Urinary bladder (tissue), 4 donors: Measurements from ENCODE around the gene IQGAP1. TPM values are rescaled to one million over a fixed set of nuclear protein-coding genes. Genes with fewer than 3 reads are reported as not detected.
"Not testable (repeated sequence)": the region's sequence is repeated elsewhere in the genome, so short reads cannot be mapped to it uniquely, and the experiment has no call there.

ENCODE experiments used
- DNase-seq: peaks from one replicate; pipeline ENCODE4 v3.0.0-alpha.2; 2015; ENCODE audit errors: extremely low spot score
- H3K27ac ChIP-seq: one replicate; pipeline ENCODE4 v1.5.1; 2013; ENCODE audit warnings: low read depth, mild to moderate bottlenecking, moderate library complexity
- H3K36me3 ChIP-seq: one replicate; pipeline ENCODE4 v1.6.1; 2013; ENCODE audit warnings: mild to moderate bottlenecking, moderate library complexity; ENCODE audit not compliant: insufficient read depth
- H3K4me1 ChIP-seq: one replicate; pipeline ENCODE4 v1.6.1; 2013; ENCODE audit warnings: mild to moderate bottlenecking, moderate library complexity; ENCODE audit not compliant: insufficient read depth
- H3K4me3 ChIP-seq: one replicate; pipeline ENCODE4 v1.5.1; 2013; ENCODE audit warnings: low read depth, low read length
- WGBS: extraction: QIAGEN DNeasy Blood & Tissue Kit; methylation state at CpG from one replicate; pipeline ENCODE4 v1.1.7; 2013; 5-methylcytosine and 5-hydroxymethylcytosine counted together
- polyA plus RNA-seq: library from polyadenylated mRNA; stranded (reverse); fragments of 200-250 nt; gene quantifications from one replicate; pipeline ENCODE4 v1.2.3, GENCODE V29; 2013
- total RNA-seq: library from RNA; depleted of rRNA; stranded (reverse); fragments of >200 nt; gene quantifications from one replicate; pipeline ENCODE4 v1.2.3, GENCODE V29; 2014
- donor health status: healthy with polysubstance abuse.
- donor health status: healthy.

The IQGAP1 gene
- total and polyA plus RNA-seq, 2 donors: 147 to 257 TPM

DNA sequence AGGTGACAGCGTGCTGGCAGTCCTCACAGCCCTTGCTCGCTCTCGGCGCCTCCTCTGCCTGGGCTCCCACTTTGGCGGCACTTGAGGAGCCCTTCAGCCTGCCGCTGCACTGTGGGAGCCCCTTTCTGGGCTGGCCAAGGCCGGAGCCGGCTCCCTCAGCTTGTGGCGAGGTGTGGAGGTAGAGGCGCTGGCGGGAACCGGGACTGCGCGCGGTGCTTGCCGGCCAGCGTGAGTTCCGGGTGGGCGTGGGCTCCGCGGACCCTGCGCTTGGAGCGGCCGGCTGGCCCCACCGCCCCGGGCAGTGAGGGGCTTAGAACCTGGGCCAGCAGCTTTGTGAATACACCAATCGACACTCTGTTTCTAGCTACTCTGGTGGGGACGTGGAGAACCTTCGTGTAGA lies 122.7 kb downstream of the IQGAP1 start:
- H3K4me3 ChIP-seq, H3K4me1 ChIP-seq, DNase-seq, H3K27ac ChIP-seq, H3K36me3 ChIP-seq: not testable (repeated sequence)
- 98% methylated on average over 29 of the region's 29 CpGs for WGBS

DNA sequence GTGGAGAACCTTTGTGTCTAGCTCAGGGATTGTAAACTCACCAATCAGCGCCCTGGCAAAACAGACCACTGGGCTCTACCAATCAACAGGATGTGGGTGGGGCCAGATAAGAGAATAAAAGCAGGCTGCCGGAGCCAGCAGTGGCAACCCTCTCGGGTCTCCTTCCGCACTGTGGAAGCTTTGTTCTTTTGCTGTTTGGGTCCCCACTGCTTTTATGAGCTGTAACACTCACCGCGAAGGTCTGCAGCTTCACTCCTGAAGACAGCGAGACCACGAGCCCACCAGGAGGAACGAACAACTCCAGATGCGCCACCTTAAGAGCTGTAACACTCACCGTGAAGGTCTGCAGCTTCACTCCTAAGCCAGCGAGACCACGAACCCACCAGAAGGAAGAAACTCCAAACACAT lies 123.2 kb downstream of the IQGAP1 start:
- H3K27ac ChIP-seq, H3K4me1 ChIP-seq, H3K36me3 ChIP-seq, H3K4me3 ChIP-seq, DNase-seq: not testable (repeated sequence)
- WGBS: 90% methylated on average over 13 of the region's 13 CpGs

DNA sequence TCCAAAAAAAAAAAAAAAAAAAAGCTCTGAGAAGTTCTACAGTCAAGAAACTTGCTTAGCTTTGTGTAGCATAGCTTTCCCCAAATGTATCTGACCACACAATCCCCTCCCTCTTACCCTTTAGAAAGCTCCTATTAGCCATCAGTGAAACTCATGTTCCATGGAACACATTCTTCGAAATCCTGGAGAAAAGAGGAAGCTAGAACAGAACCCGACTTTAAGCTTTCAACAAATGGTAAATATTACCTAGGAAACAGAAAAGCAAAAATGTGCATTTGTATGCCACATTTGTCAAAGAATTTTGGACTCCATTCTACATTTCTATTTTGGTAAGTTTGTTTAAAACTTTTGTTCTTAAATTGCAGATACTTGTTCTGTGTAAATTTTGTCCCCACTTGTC lies 124.2 kb downstream of the IQGAP1 start:
- 66% methylated on average over 2 of the region's 2 CpGs for WGBS

DNA sequence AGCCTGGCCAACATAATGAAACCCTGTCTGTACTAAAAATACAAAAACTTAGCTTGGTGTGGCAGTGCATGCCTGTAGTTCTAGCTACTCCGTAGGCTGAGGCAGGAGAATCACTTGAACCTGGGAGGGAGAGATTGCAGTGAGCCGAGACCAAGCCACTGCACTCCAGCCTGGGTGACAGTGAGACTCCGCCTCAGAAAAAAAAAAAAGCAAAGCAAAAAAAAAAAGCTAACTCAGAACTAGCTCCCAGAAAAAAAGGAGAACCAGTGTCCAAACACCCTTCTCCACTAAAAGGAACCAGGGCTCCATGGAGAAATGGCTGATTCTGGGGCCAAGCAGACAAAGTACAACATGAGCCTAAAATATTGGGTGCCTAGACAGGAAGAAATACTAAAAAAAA lies 124.9 kb downstream of the IQGAP1 start:
- no peak for DNase-seq
- H3K4me1 ChIP-seq: no peaks in the 10 kb centered on the region
- H3K36me3 ChIP-seq: no peaks in the 10 kb centered on the region
- no peak overlapping the region for H3K27ac ChIP-seq
- 87% methylated on average over 3 of the region's 3 CpGs for WGBS
- no peak overlapping the region for H3K4me3 ChIP-seq

More for the DNA sequence above, 124.2 kb downstream of the IQGAP1 start:
- DNase-seq: no peak
- no peak overlapping the region for H3K4me3 ChIP-seq
- no peaks in the 10 kb centered on the region for H3K4me1 ChIP-seq
- H3K27ac ChIP-seq: no peak overlapping the region
- H3K36me3 ChIP-seq: no peaks in the 10 kb centered on the region

DNA sequence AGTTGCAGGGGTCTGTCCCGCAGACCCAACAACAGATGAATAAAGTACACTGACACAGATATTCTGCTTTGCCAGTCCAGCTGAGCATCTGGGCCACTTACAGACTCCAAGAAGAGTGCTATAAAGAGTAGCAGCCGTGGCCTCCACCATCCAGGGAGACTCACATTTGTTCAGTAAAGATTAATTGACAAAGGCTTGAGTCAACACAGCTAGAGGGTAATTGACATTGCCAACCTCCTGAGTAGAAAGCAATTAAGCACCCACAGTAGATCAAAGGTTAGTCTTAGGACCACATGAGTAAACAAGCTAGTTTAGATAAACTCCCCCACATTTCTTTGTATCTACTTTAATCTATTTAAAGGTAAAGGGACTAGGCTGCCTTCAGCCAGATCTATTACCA lies 125.4 kb downstream of the IQGAP1 start:
- Histone ChIP-seq H3K4me3 (no peak overlapping the region), H3K36me3 (no peaks in the 10 kb centered on the region), H3K4me1 (no peaks in the 10 kb centered on the region), H3K27ac (no peak overlapping the region)
- DNase-seq: no peak
- WGBS: 92% methylated on average over 2 of the region's 2 CpGs

DNA sequence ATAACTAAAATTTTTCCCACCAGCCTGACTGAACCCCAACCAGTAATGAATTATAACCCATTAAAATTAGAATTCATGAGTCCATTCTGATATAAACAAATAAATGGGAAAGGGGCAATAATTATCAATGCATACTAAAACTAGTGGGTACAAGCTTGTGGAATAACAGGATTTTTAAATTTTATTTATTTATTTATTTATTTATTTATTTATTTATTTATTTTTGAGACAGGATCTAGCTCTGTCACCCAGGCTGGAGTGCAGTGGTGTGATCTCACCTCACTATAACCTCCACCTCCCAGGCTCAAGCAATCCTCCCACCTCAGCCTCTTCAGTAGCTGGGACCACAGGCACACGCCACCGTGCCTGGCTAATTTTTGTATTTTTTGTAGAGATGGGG lies 125.9 kb downstream of the IQGAP1 start:
- not testable (repeated sequence) for H3K4me1 ChIP-seq, H3K27ac ChIP-seq, H3K4me3 ChIP-seq, DNase-seq, H3K36me3 ChIP-seq
- WGBS: 94% methylated on average over 2 of the region's 2 CpGs

DNA sequence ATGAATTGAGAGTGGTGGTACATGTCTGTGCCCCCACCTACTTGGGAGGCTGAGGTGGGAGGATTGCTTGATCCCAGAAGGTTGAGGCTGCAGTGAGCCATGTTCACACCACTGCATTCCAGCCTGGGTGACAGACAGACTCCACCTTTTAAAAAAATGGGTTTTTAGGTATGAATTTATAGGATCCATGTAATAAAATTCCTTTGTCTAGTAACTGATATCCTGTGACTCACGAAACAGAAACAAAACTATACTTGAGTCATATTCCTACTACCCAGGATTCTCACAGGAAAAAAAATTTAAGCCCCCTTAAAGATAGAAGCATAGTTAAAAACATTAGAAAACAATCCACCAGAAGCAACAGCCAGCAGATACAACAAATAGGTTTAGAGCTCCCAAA lies 131.6 kb downstream of the IQGAP1 start:
- Histone ChIP-seq H3K4me3 (no peak overlapping the region), H3K4me1 (no peaks in the 10 kb centered on the region), H3K27ac (no peak overlapping the region), H3K36me3 (no peaks in the 10 kb centered on the region)
- DNase-seq: no peak
- 76% methylated on average over 1 of the region's 1 CpG for WGBS

DNA sequence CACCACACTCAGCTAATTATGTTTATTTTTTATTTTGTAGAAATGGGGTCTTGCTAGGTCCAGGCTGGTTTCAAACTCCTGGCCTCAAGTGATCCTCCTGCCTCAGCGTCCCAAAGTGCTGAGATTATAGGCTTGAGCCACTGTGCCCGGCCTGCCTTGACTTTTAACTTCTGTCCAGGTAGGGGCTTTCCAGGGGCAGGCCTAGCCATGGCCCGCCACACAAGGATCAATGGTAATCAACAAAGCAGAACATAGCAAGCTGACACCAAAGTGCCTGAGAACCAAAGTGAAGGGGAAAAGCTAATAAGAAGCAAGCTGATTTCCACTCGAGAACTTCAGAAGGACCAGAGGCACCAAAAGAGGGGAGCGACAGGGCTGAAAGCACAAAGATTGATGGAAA lies 132.3 kb downstream of the IQGAP1 start:
- no peak for DNase-seq
- WGBS: 89% methylated on average over 5 of the region's 5 CpGs
- Histone ChIP-seq H3K4me3 (no peak overlapping the region), H3K27ac (no peak overlapping the region), H3K4me1 (no peaks in the 10 kb centered on the region), H3K36me3 (no peaks in the 10 kb centered on the region)

DNA sequence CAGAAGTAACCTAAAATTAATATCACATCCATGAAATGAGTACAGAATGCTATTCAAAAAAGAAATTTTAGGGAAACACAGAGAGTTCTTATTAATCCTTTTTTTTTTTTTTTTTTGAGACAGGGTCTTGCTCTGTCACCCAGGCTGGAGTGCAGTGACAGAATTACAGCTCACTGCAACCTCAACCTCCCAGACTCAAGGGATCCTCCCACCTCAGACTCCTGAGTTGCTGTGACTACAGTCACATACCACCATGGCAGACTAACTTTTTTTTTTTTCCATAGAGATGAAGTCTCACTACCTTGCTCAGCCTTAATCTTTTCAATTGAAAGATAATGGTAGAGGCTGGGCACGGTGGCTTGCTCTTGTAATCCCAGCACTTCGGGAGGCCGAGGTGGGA lies 135.3 kb downstream of the IQGAP1 start:
- Histone ChIP-seq H3K4me1 (no peaks in the 10 kb centered on the region), H3K4me3 (no peak overlapping the region)
- WGBS: 94% methylated on average over 3 of the region's 3 CpGs

DNA sequence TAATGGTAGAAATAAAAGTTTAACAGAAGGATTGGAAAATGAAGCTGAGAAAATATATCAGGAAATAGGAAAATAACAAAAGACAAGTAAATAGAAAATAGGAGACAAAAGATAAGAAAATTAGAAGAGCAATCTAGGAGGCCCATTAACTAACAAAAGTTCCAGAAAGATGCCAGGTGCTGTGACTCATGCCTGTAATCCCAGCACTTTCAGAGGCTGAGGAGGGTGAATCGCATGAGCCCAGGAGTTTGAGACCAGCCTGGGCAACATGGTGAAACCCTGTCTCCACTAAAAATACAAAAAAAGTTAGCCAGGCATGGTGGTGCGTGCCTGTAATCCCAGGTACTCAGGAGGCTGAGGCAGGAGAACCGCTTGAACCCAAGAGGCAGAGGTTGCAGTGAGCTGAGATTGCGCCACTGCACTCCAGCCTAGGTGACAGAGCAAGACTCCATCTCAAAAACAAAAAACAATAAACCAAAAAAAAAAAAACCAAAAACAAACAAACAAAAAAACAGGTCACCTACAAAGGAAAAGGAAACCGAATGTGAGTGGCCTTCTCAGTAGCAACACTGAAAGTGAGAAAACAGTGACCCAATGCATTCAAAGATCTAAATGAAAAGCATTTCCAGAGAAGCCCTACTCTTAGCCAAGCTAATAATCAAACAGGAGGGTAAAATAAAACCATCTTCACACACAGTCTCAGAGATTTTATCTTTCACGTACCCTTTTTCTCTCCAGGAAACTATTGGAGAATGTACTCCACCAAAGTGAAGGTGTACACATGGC lies 136.2 kb downstream of the IQGAP1 start:
- H3K4me3 ChIP-seq, H3K4me1 ChIP-seq, H3K27ac ChIP-seq, H3K36me3 ChIP-seq, DNase-seq: not testable (repeated sequence)
- 90% methylated on average over 6 of the region's 6 CpGs for WGBS

More for the DNA sequence above, 135.3 kb downstream of the IQGAP1 start:
- Histone ChIP-seq H3K36me3 (no peaks in the 10 kb centered on the region), H3K27ac (no peak overlapping the region)
- DNase-seq: no peak

DNA sequence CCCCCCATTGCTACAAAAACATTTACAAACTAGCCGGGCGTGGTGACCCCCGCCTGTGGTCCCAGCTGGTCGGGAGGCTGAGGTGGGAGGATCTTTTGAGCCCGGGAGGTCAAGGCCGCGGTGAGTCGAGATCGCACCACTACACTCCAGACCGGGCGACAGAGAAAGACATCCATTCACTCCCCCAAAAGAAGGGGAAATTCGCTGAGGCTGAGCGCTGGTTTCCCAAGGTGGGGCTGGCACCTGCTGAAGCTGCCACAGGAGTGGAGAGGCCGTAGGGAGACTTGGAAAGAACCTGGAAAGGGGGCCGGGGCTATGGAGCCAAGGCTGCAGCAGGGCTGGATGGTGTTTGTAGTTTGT lies 140.9 kb downstream of the IQGAP1 start:
- DNase-seq: no peak
- peak overlapping the region; percentile 96 for H3K4me3 ChIP-seq

DNA sequence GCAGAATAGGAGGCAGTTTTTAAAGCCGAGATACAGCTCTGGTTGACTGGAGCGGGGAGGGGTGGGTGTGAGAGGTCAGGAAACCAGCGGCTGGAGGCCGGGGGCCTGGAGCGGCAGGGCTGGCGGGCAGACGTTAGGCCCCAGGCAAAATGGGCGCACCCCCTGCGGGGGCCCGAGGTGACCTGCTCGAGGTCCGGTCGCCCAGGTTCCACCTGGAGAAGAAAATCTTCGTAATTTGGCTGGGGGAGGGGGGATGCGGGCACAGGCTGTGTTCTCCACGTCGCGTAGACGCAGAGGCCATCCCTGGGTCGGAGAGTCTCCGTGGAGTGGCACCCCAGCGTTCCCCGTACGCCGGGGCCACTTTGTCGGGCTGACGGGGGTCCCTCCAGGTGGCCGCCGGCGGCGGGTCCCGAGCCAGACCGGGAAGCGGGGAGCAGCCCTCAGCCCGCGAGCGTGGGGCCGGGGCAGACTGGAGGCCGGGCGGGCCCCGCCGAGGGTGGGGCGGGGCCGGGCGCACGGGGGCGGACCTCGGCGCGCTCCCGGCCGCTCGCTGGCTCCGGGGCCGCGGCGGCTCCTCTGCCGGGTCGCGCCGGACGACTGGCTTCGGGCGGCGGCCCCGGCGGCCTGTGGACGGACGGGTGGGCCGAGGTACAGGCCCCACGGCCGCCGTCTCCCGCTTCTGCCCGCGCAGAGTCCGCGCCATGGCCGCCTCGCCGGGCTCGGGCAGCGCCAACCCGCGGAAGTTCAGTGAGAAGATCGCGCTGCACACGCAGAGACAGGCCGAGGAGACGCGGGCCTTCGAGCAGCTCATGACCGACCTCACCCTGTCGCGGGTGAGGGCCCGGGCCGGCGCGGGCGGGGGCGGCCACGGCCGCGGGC lies 141.6 kb downstream of the IQGAP1 start, which contains the start of gene CRTC3:
TSS of gene CRTC3 (plus strand) at position 553 of the 879 bp plus-strand sequence. CDS start at position 702, 149 bp downstream.
- H3K4me3 ChIP-seq: peak within 1 kb of the TSS; percentile 96
- WGBS: 1% methylated on average over 104 of the region's 104 CpGs
- peak within 1 kb of the TSS; percentile 95 for H3K27ac ChIP-seq
- DNase-seq: no peak
- no peaks in the 10 kb centered on the region for H3K36me3 ChIP-seq
- no peaks in the 10 kb centered on the region for H3K4me1 ChIP-seq

More for the DNA sequence above, 140.9 kb downstream of the IQGAP1 start:
- Histone ChIP-seq H3K36me3 (no peaks in the 10 kb centered on the region), H3K4me1 (no peaks in the 10 kb centered on the region), H3K27ac (peak overlapping the region; percentile 95)
- 81% methylated on average over 15 of the region's 15 CpGs for WGBS

DNA sequence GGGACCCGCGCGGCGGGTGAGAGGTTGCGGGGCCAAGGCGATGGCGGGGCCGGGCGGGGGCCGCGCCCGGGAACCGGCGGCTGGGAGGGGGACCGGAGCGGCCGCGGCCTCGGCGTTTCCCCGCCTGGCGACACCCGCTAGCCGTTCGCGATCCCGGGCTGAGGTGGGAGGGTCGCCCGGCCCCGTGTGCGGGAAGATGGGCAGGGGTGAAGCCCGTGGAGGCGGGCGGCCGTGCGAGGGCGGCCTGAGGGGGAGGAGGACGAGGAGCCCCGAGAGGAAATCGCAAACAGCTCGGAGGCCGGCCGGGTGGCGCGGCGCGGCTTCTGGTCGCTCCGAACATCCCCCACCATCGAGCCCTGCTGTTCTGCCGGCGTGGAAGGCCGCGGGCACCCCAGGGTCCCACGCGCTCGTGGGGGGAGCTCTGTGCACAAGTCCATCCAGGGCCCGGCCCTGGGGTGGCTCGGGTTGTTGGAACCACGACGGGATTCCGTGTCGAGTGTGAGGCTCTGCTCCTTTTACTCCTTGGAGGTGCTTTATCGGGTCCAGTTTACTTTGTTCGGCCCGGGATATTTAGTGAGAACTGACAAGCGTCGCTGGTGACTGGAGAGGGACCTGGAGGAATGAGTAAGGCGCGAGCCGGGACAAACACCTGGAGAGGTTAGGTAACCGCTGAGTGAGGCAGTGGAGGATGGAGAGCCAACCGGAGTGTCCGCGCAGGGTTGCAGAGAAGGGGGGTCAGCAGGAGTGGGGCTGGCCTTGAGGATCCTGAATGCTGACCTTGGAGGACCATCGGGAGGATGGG lies 142.4 kb downstream of the IQGAP1 start:
- Histone ChIP-seq H3K4me3 (peak overlapping the region; percentile 96), H3K36me3 (no peaks in the 10 kb centered on the region), H3K27ac (peak overlapping the region; percentile 95), H3K4me1 (peaks cover 3% of the 10 kb centered on the region)
- under 1% methylated on average over 76 of the region's 76 CpGs for WGBS
- DNase-seq: no peak
